WTC11 (cell line): Measurements from ENCODE around the gene FSTL4.

ENCODE experiments used
- SP1 ChIP-seq: sonication (generic); formaldehyde crosslinking; conservative IDR thresholded peaks from 2 replicates; pipeline ENCODE4 v1.8.1; 2022; ENCODE audit warnings: missing genetic modification reagents
- TCF7 ChIP-seq: sonication (generic); formaldehyde crosslinking; IDR thresholded peaks from 2 replicates; pipeline ENCODE4 v1.8.0; 2022; ENCODE audit warnings: mild to moderate bottlenecking, low read depth, missing genetic modification reagents, moderate library complexity
- ZNF263 ChIP-seq: sonication (generic); formaldehyde crosslinking; IDR thresholded peaks from 2 replicates; pipeline ENCODE4 v1.8.1; 2022; ENCODE audit warnings: low read depth, mild to moderate bottlenecking, moderate library complexity, missing genetic modification reagents
- TF ChIP-seq, protein P1 (sequence below): fragments of 200-600 bp; IDR thresholded peaks from 2 replicates; pipeline ENCODE4 v1.8.0; 2022; ENCODE audit warnings: antibody characterized with exemption

DNA sequence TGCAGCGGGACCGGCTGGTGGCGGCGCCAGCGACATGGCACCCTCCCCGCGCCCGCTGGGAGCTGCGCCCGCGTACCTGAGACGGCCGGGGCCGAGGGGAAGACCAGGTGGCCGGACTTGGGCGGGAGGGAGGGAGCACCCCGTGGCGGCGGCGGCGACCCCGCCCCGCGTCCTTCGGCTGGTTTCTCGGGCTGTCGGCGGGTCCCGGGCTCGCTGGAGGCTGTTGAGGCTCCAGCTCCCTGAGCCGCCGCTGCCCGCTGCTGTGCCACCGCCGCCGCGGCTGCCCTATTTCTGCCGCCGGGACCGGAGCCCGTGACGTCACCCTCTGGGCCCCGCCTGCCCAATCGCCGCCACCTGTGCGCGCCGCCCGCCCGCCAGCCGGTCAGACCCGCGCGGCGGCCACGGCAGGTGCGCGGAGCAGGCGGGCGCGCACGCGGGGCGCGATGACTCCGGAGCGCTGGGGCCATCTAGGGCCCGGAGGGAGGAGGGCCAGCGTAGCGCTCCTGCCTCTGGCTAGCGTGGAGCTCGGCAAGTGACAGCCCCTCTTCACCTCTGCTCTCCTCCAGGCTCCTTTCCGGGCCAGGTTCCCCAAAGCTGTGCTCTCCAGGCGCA lies at the start of gene FSTL4:
- TF ChIP-seq, protein P1, sequence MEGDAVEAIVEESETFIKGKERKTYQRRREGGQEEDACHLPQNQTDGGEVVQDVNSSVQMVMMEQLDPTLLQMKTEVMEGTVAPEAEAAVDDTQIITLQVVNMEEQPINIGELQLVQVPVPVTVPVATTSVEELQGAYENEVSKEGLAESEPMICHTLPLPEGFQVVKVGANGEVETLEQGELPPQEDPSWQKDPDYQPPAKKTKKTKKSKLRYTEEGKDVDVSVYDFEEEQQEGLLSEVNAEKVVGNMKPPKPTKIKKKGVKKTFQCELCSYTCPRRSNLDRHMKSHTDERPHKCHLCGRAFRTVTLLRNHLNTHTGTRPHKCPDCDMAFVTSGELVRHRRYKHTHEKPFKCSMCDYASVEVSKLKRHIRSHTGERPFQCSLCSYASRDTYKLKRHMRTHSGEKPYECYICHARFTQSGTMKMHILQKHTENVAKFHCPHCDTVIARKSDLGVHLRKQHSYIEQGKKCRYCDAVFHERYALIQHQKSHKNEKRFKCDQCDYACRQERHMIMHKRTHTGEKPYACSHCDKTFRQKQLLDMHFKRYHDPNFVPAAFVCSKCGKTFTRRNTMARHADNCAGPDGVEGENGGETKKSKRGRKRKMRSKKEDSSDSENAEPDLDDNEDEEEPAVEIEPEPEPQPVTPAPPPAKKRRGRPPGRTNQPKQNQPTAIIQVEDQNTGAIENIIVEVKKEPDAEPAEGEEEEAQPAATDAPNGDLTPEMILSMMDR, result no peak
- TF ChIP-seq TCF7 (no peak), ZNF263 (CRISPR knock-in tag) (no peak), SP1 (CRISPR knock-in tag) (peak; percentile 54; the same call in 1 of the 2 replicates)
